K562 (cell line): ENCODE data around the gene IFIT5. TPM values are rescaled to one million over a fixed set of nuclear protein-coding genes. Genes with fewer than 3 reads are reported as not detected.

Experiments
- ATAC-seq: fragments of 200-7000 bp; cut with Tn5 transposase; 3 replicates; pipeline ENCODE4 v1.9.1; 2020; ENCODE audit warnings: moderate library complexity
- BruUV-seq: library from RNA; stranded (reverse); fragments of 400-500 nt; replicated peaks from 2 replicates; lab custom pipeline; 2021; lab: Mats Ljungman, UMichigan
- CTCF ChIA-PET: fragments of 300-600 bp; formaldehyde crosslinking; extraction: SDS; loops from one replicate; lab custom pipeline; 2021; ENCODE audit warnings: low intra/inter-chr PET ratio; lab: Yijun Ruan, JAX
- POLR2A ChIA-PET: fragments of 300-600, 350-650 bp; sonication (Branson Sonifier 250); formaldehyde crosslinking; extraction: SDS; loops from one replicate; lab custom pipeline; 2021; ENCODE audit warnings: antibody characterized with exemption, inconsistent platforms; lab: Yijun Ruan, JAX
- DNase-seq, 4 experiments: peaks; one replicate each; pipeline versions ENCODE4 v3.0.0 to v3.0.0-alpha.2; 2011 to 2018; ENCODE audit warnings: low spot score in 3 of 4, mixed read lengths in 3 of 4; ENCODE audit errors: extremely low read depth in 1 of 4
- FAIRE-seq: peaks from 2 replicates; lab custom pipeline; 2011; peaks lifted over from hg19 to GRCh38; lab: Jason Lieb, UNC
- H2AFZ ChIP-seq: 2 replicates; pipeline ENCODE4 v1.6.0; 2011; ENCODE audit warnings: low read depth, low read length, control low read depth, inconsistent platforms
- H3K27ac ChIP-seq: fragments of 200-600 bp; 3 replicates; pipeline ENCODE4 v1.8.0; 2011; ENCODE audit warnings: low read depth, mild to moderate bottlenecking, control low read depth, inconsistent platforms, low read length, moderate library complexity, mixed read lengths; ENCODE audit errors: extremely low read depth
- H3K27me3 ChIP-seq, 2 experiments: fragments of 300-600 bp in 1 of 2; 2 replicates in 1 of 2; 3 replicates in 1 of 2; pipeline versions ENCODE4 v1.6.0 to v1.8.0; 2011; ENCODE audit warnings: inconsistent platforms in 2 of 2, low read length in 2 of 2, mild to moderate bottlenecking in 1 of 2, mixed read lengths in 1 of 2, moderate library complexity in 1 of 2; ENCODE audit not compliant: control insufficient read depth in 2 of 2, insufficient read depth in 2 of 2
- H3K36me3 ChIP-seq: fragments of 300-600 bp; 3 replicates; pipeline ENCODE4 v1.8.0; 2011; ENCODE audit warnings: mild to moderate bottlenecking, low read length, inconsistent platforms; ENCODE audit not compliant: control insufficient read depth, insufficient read depth
- H3K4me1 ChIP-seq, 2 experiments: fragments of 200-600 bp in 1 of 2; replicated peaks in 1 of 2; 2 replicates in 1 of 2; 3 replicates in 1 of 2; pipeline versions ENCODE4 v1.5.1 to v1.8.0; 2011; ENCODE audit warnings: inconsistent platforms in 2 of 2, low read length in 2 of 2, mild to moderate bottlenecking in 1 of 2, mixed read lengths in 1 of 2, moderate library complexity in 1 of 2; ENCODE audit not compliant: control insufficient read depth in 2 of 2, insufficient read depth in 2 of 2
- H3K4me2 ChIP-seq: 2 replicates; pipeline ENCODE4 v1.6.1; 2011; ENCODE audit warnings: low read length, control low read depth, inconsistent platforms, mixed read lengths; ENCODE audit not compliant: insufficient read depth
- H3K4me3 ChIP-seq: fragments of 200-600 bp; sonication (generic), shearing (Covaris generic); 2 replicates; pipeline ENCODE4 v1.5.1; 2016; ENCODE audit warnings: control low read depth, inconsistent platforms
- H3K79me2 ChIP-seq: fragments of 200-600 bp; 3 replicates; pipeline ENCODE4 v1.8.0; 2011; ENCODE audit warnings: low read length, inconsistent platforms; ENCODE audit not compliant: control insufficient read depth, insufficient read depth
- H3K9ac ChIP-seq, 2 experiments: 2 replicates each; pipeline versions ENCODE4 v1.6.0 to v1.6.1; 2011; ENCODE audit warnings: low read depth in 2 of 2, low read length in 2 of 2, control low read depth in 1 of 2, inconsistent platforms in 1 of 2, mild to moderate bottlenecking in 1 of 2, mixed read lengths in 1 of 2; ENCODE audit not compliant: insufficient read depth in 1 of 2
- H3K9me1 ChIP-seq: one replicate; pipeline ENCODE4 v1.6.0; 2011; ENCODE audit warnings: inconsistent platforms, mild to moderate bottlenecking, low read length, moderate library complexity; ENCODE audit not compliant: control insufficient read depth, insufficient read depth
- H3K9me3 ChIP-seq: replicated peaks from 2 replicates; pipeline ENCODE4 v1.5.1; 2011; ENCODE audit warnings: low read depth, low read length, inconsistent platforms; ENCODE audit not compliant: control insufficient read depth, insufficient read depth
- H4K20me1 ChIP-seq: replicated peaks from 2 replicates; pipeline ENCODE4 v1.6.1; 2011; ENCODE audit warnings: low read length, inconsistent platforms, mixed read lengths; ENCODE audit not compliant: control insufficient read depth, insufficient read depth
- CBX3 ChIP-seq, 2 experiments: IDR thresholded peaks; 1 replicate in 1 of 2; 2 replicates in 1 of 2; pipeline ENCODE4 v1.6.1; 2012; ENCODE audit warnings: inconsistent platforms in 2 of 2, low read length in 2 of 2, borderline replicate concordance in 1 of 2, control low read depth in 1 of 2
- EP300 ChIP-seq: IDR thresholded peaks from 2 replicates; pipeline ENCODE4 v1.6.1; 2012; ENCODE audit warnings: low read length, improper control_type of control experiment
- FOSL1 ChIP-seq: fragments of 200-800 bp; sonication (Bioruptor generic); conservative IDR thresholded peaks from 2 replicates; pipeline ENCODE4 v1.6.1; 2016; ENCODE audit warnings: missing genetic modification characterization, missing compliant biosample characterization
- MTA1 ChIP-seq: fragments of 450-650 bp; IDR thresholded peaks from 2 replicates; pipeline ENCODE4 v1.6.1; 2017; ENCODE audit warnings: borderline replicate concordance
- SMARCE1 ChIP-seq: fragments of 450-650 bp; IDR thresholded peaks from 2 replicates; pipeline ENCODE4 v1.7.1; 2016; ENCODE audit warnings: mild to moderate bottlenecking
- WGBS: fragments of 100-300 bp; shearing (Covaris generic); methylation state at CpG from one replicate; pipeline ENCODE4 v1.1.6; 2016; ENCODE audit warnings: low coverage, mixed read lengths; ENCODE audit not compliant: insufficient coverage; ENCODE audit errors: missing lambda C conversion rate; 5-methylcytosine and 5-hydroxymethylcytosine counted together
- in situ Hi-C: fragments of 300-500 bp; cut with MboI; formaldehyde crosslinking; loops from 4 replicates; pipeline ENCODE4 v1.15.0; 2018; ENCODE audit warnings: inconsistent platforms, mixed read lengths
- intact Hi-C: fragments of 100-400 bp; cut with micrococcal nuclease; formaldehyde crosslinking; loops from 2 replicates; pipeline ENCODE4 v1.14.2; 2022
- polyA plus RNA-seq, 8 experiments: library from polyadenylated mRNA; depleted of rRNA in 4 of 8; stranded (reverse) in 5 of 8; unstranded in 3 of 8; fragments of >200 nt; fragmentation: Nextera tagmentation in 2 of 8; fragmentation: Illumina TruSeq in 1 of 8; extraction: Ambion mirVana in 2 of 8; extraction: Trizol in 1 of 8; gene quantifications; 2 replicates each; pipeline versions ENCODE4 v1.2.1 to v1.2.3, GENCODE V29; 2011 to 2014; ENCODE audit warnings: inconsistent platforms in 1 of 8, missing spikeins in 1 of 8
- total RNA-seq, 7 experiments: library from RNA; depleted of rRNA in 6 of 7; stranded (reverse); fragments of >200 nt in 6 of 7; fragmentation: Illumina TruSeq in 2 of 7; extraction: Trizol in 2 of 7; gene quantifications; 2 replicates each; pipeline versions ENCODE4 v1.2.1 to v1.2.3, GENCODE V29; 2011 to 2021; ENCODE audit warnings: low replicate concordance in 1 of 7
- TF ChIP-seq, protein P1 (sequence below), 2 experiments: fragments of 450-650 bp; formaldehyde crosslinking in 1 of 2; IDR thresholded peaks; 2 replicates each; pipeline versions ENCODE4 v1.4.0 to v1.6.1; 2014 to 2020; ENCODE audit warnings: mild to moderate bottlenecking in 2 of 2, borderline replicate concordance in 1 of 2, low read depth in 1 of 2
- TF ChIP-seq, protein P2 (sequence below): fragments of 250-450 bp; sonication (Bioruptor Pico); IDR thresholded peaks from 2 replicates; pipeline ENCODE4 v1.6.1; 2021; ENCODE audit warnings: mild to moderate bottlenecking
- TF ChIP-seq, protein P3 (sequence below): fragments of 250-450 bp; sonication (Bioruptor Pico); IDR thresholded peaks from 2 replicates; pipeline ENCODE4 v1.5.0; 2021
- TF ChIP-seq, protein P4 (sequence below), 2 experiments: fragments of 250-450 bp in 1 of 2; fragments of 450-650 bp in 1 of 2; sonication (Bioruptor Pico) in 1 of 2; IDR thresholded peaks; 2 replicates each; pipeline versions ENCODE4 v1.6.1 to v1.8.0; 2016 to 2021; ENCODE audit warnings: mild to moderate bottlenecking in 2 of 2, moderate library complexity in 2 of 2, missing compliant biosample characterization in 1 of 2, missing genetic modification characterization in 1 of 2
- TF ChIP-seq, protein P5 (sequence below): fragments of 450-650 bp; conservative IDR thresholded peaks from 2 replicates; pipeline ENCODE4 v1.6.1; 2016; ENCODE audit warnings: missing genetic modification characterization, low read depth, mild to moderate bottlenecking, missing compliant biosample characterization, moderate library complexity

The IFIT5 gene
- total and polyA plus RNA-seq, 9 of the 15 experiments (the other 6 are each of a cell fraction or from before 2014, with no cell fraction given) = 0.04 to 0.11 (median 0.06) TPM; not detected in 5

DNA sequence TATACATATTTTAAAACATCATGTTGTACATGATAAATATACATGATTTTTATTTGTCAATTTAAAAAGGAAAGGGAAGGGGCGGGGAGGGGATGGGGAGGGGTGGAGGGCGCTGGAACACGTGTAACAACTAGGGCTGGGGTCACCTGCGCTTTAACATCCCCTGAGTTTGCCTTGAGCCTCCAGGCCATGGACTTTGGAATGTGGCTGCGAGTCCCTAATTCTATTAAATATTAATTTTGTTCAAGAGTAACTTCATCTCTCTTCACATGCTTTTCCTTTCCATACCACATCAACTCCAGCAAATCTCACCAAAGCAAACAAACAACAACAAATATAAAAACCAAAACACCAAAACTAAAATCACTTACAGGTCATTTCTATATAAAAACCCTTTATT lies 10.6 kb downstream of the IFIT5 start:
- Histone ChIP-seq H2AFZ (no peak overlapping the region), H3K9me3 (no peaks in the 10 kb centered on the region), H3K27me3 (peaks cover 0 to 3% of the 10 kb centered on the region in 2 experiments; a peak in 2 of 5 replicates), H3K27ac (no peak overlapping the region), H3K4me1 (no peaks in the 10 kb centered on the region), H3K4me3 (no peak overlapping the region), H3K9me1 (no peaks in the 10 kb centered on the region), H3K4me2 (no peak overlapping the region), H4K20me1 (no peaks in the 10 kb centered on the region), H3K36me3 (no peaks in the 10 kb centered on the region), H3K79me2 (no peaks in the 10 kb centered on the region), H3K9ac (no peak overlapping the region)
- no TSS peak for BruUV-seq
- intact Hi-C loops = loop anchor here (5.0 kb wide), 1 partner anchor 1437 kb away; no protein-coding TSS in a partner anchor
- ATAC-seq = no peak
- DNase-seq = no peak
- ChIA-PET POLR2A (no interaction called here), CTCF (no interaction called here)
- WGBS = 0% methylated on average over 1 of the region's 5 CpGs
- FAIRE-seq = no peak
- in situ Hi-C loops = loop anchor here (25.0 kb wide), 1 partner anchor 1437 kb away; the partner anchor contains the start of genes HTR7 and RPP30
- TF ChIP-seq, protein P1, sequence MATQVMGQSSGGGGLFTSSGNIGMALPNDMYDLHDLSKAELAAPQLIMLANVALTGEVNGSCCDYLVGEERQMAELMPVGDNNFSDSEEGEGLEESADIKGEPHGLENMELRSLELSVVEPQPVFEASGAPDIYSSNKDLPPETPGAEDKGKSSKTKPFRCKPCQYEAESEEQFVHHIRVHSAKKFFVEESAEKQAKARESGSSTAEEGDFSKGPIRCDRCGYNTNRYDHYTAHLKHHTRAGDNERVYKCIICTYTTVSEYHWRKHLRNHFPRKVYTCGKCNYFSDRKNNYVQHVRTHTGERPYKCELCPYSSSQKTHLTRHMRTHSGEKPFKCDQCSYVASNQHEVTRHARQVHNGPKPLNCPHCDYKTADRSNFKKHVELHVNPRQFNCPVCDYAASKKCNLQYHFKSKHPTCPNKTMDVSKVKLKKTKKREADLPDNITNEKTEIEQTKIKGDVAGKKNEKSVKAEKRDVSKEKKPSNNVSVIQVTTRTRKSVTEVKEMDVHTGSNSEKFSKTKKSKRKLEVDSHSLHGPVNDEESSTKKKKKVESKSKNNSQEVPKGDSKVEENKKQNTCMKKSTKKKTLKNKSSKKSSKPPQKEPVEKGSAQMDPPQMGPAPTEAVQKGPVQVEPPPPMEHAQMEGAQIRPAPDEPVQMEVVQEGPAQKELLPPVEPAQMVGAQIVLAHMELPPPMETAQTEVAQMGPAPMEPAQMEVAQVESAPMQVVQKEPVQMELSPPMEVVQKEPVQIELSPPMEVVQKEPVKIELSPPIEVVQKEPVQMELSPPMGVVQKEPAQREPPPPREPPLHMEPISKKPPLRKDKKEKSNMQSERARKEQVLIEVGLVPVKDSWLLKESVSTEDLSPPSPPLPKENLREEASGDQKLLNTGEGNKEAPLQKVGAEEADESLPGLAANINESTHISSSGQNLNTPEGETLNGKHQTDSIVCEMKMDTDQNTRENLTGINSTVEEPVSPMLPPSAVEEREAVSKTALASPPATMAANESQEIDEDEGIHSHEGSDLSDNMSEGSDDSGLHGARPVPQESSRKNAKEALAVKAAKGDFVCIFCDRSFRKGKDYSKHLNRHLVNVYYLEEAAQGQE (IDR thresholded peaks at IDR 0.05; ENCODE audit: borderline replicate concordance) = no peak
- TF ChIP-seq, protein P1 (CRISPR knock-in tag; IDR thresholded peaks at IDR 0.05; ENCODE audit: low read depth) = no peak
- TF ChIP-seq, protein P2, sequence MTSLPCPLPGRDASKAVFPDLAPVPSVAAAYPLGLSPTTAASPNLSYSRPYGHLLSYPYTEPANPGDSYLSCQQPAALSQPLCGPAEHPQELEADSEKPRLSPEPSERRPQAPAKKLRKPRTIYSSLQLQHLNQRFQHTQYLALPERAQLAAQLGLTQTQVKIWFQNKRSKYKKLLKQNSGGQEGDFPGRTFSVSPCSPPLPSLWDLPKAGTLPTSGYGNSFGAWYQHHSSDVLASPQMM (CRISPR knock-in tag) = no peak
- TF ChIP-seq SMARCE1 (no peak), CBX3 (IDR thresholded peaks at IDR 0.05; ENCODE audit: borderline replicate concordance in 1 of 2, low read length in 2 of 2) (no peak), MTA1 (no peak), FOSL1 (tag) (no peak), EP300 (no peak)
- TF ChIP-seq, protein P3, sequence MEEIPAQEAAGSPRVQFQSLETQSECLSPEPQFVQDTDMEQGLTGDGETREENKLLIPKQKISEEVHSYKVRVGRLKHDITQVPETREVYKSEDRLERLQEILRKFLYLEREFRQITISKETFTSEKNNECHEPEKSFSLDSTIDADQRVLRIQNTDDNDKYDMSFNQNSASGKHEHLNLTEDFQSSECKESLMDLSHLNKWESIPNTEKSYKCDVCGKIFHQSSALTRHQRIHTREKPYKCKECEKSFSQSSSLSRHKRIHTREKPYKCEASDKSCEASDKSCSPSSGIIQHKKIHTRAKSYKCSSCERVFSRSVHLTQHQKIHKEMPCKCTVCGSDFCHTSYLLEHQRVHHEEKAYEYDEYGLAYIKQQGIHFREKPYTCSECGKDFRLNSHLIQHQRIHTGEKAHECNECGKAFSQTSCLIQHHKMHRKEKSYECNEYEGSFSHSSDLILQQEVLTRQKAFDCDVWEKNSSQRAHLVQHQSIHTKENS (CRISPR knock-in tag) = no peak
- TF ChIP-seq, protein P4, sequence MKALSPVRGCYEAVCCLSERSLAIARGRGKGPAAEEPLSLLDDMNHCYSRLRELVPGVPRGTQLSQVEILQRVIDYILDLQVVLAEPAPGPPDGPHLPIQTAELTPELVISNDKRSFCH (CRISPR knock-in tag; IDR thresholded peaks at IDR 0.05) = no peak
- TF ChIP-seq, protein P4 (tag; IDR thresholded peaks at IDR 0.05) = no peak
- TF ChIP-seq, protein P5, sequence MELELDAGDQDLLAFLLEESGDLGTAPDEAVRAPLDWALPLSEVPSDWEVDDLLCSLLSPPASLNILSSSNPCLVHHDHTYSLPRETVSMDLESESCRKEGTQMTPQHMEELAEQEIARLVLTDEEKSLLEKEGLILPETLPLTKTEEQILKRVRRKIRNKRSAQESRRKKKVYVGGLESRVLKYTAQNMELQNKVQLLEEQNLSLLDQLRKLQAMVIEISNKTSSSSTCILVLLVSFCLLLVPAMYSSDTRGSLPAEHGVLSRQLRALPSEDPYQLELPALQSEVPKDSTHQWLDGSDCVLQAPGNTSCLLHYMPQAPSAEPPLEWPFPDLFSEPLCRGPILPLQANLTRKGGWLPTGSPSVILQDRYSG (tag) = no peak
